ENCODE data around the gene CDC42BPA. TPM values are rescaled to one million over a fixed set of nuclear protein-coding genes. Genes with fewer than 3 reads are reported as not detected.

CDC42BPA gene
- polyA plus RNA-seq, 3 donors, result 0.20 to 0.45 (median 0.39) TPM

GRCh38 chr1:226951286-226952117 lies 366.8 kb downstream of the CDC42BPA start:
- H3K36me3 Mint-ChIP-seq, result peaks cover 11 to 21% of the 10 kb centered on the region in 2 donors
- H3K9me3 ChIP-seq (replicated peaks in 1 of 2; ENCODE audit: control insufficient read depth in 1 of 2, insufficient read depth in 1 of 2, low read length in 2 of 2), result peaks cover 0 to 12% of the 10 kb centered on the region in 2 donors
- 92% methylated on average over 5 of the region's 12 CpGs for WGBS (ENCODE audit: insufficient coverage)
- TF ChIP-seq, protein P1, sequence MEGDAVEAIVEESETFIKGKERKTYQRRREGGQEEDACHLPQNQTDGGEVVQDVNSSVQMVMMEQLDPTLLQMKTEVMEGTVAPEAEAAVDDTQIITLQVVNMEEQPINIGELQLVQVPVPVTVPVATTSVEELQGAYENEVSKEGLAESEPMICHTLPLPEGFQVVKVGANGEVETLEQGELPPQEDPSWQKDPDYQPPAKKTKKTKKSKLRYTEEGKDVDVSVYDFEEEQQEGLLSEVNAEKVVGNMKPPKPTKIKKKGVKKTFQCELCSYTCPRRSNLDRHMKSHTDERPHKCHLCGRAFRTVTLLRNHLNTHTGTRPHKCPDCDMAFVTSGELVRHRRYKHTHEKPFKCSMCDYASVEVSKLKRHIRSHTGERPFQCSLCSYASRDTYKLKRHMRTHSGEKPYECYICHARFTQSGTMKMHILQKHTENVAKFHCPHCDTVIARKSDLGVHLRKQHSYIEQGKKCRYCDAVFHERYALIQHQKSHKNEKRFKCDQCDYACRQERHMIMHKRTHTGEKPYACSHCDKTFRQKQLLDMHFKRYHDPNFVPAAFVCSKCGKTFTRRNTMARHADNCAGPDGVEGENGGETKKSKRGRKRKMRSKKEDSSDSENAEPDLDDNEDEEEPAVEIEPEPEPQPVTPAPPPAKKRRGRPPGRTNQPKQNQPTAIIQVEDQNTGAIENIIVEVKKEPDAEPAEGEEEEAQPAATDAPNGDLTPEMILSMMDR (IDR thresholded peaks at IDR 0.05), result no peak
- peaks cover 89% of the 10 kb centered on the region for H3K79me2 ChIP-seq (ENCODE audit: insufficient read depth, low read length)
- H4K20me1 ChIP-seq (ENCODE audit: insufficient read depth, low read length), result peaks cover 90% of the 10 kb centered on the region
- H3K27ac Mint-ChIP-seq, result peak overlapping the region; percentile 16 to 85 (median 62)
- H3K9ac ChIP-seq (ENCODE audit: insufficient read depth, low read length, poor library complexity, severe bottlenecking), result peak overlapping the region; percentile 27
- H3K4me3 Mint-ChIP-seq, result no peak overlapping the region
- no peak for DNase-seq
- peaks cover 0 to 10% of the 10 kb centered on the region in 2 donors for H3K36me3 ChIP-seq (replicated peaks in 1 of 2; ENCODE audit: control insufficient read depth in 1 of 2, insufficient read depth in 2 of 2, low read length in 2 of 2)
- H3K27me3 ChIP-seq (ENCODE audit: control insufficient read depth in 2 of 2, insufficient read depth in 2 of 2, low read length in 2 of 2), result no peaks in the 10 kb centered on the region
- no peak overlapping the region for H2AFZ ChIP-seq (ENCODE audit: insufficient read depth, low read depth, low read length, poor library complexity, severe bottlenecking)
- H3K4me2 ChIP-seq (replicated peaks; ENCODE audit: extremely low read depth, low read length, poor library complexity, severe bottlenecking), result peak overlapping the region; percentile 5
- peaks cover 15 to 17% of the 10 kb centered on the region in 2 donors for H3K4me1 ChIP-seq (ENCODE audit: control insufficient read depth in 1 of 2, insufficient read depth in 2 of 2, low read length in 2 of 2)
- H3K27ac ChIP-seq (ENCODE audit: low read depth in 1 of 2, low read length in 2 of 2), result peak overlapping the region in 1 of 2 donors; percentile 46
- peaks cover 6 to 19% (median 17%) of the 10 kb centered on the region in 7 donors for H3K9me3 Mint-ChIP-seq
- H3K4me1 Mint-ChIP-seq, result peaks cover 28% of the 10 kb centered on the region
- intact Hi-C loops (cut with micrococcal nuclease), result no loop called here
- peaks cover 0 to 1% (median 0%) of the 10 kb centered on the region in 3 donors for H3K27me3 Mint-ChIP-seq (ENCODE audit: low read depth in 3 of 3)
- no peak overlapping the region for H3K4me3 ChIP-seq (replicated peaks in 1 of 3; ENCODE audit: low read depth in 2 of 3, low read length in 3 of 3)

GRCh38 chr1:226950871-226951270 lies 367.4 kb downstream of the CDC42BPA start:
- peaks cover 0 to 8% of the 10 kb centered on the region in 2 donors for H3K9me3 ChIP-seq (replicated peaks in 1 of 2; ENCODE audit: control insufficient read depth in 1 of 2, insufficient read depth in 1 of 2, low read length in 2 of 2)
- H3K9me3 Mint-ChIP-seq, result peaks cover 5 to 15% (median 13%) of the 10 kb centered on the region in 7 donors
- 100% methylated on average over 1 of the region's 6 CpGs for WGBS (ENCODE audit: insufficient coverage)
- peaks cover 96% of the 10 kb centered on the region for H4K20me1 ChIP-seq (ENCODE audit: insufficient read depth, low read length)
- H2AFZ ChIP-seq (ENCODE audit: insufficient read depth, low read depth, low read length, poor library complexity, severe bottlenecking), result no peak overlapping the region
- DNase-seq, result no peak
- peaks cover 15 to 17% of the 10 kb centered on the region in 2 donors for H3K4me1 ChIP-seq (ENCODE audit: control insufficient read depth in 1 of 2, insufficient read depth in 2 of 2, low read length in 2 of 2)
- H3K79me2 ChIP-seq (ENCODE audit: insufficient read depth, low read length), result peaks cover 95% of the 10 kb centered on the region
- peak overlapping the region in 1 of 2 donors; percentile 46 for H3K27ac ChIP-seq (ENCODE audit: low read depth in 1 of 2, low read length in 2 of 2)
- intact Hi-C loops (cut with micrococcal nuclease), result no loop called here
- peaks cover 0 to 10% of the 10 kb centered on the region in 2 donors for H3K36me3 ChIP-seq (replicated peaks in 1 of 2; ENCODE audit: control insufficient read depth in 1 of 2, insufficient read depth in 2 of 2, low read length in 2 of 2)
- H3K9ac ChIP-seq (ENCODE audit: insufficient read depth, low read length, poor library complexity, severe bottlenecking), result peak overlapping the region; percentile 6
- peak overlapping the region in 5 of 7 donors; percentile 30 to 85 (median 55) for H3K27ac Mint-ChIP-seq
- TF ChIP-seq, protein P1 (IDR thresholded peaks at IDR 0.05), result no peak
- H3K4me3 Mint-ChIP-seq, result no peak overlapping the region
- H3K27me3 Mint-ChIP-seq (ENCODE audit: low read depth in 3 of 3), result peaks cover 0 to 1% (median 0%) of the 10 kb centered on the region in 3 donors
- no peak overlapping the region for H3K4me2 ChIP-seq (replicated peaks; ENCODE audit: extremely low read depth, low read length, poor library complexity, severe bottlenecking)
- peaks cover 11 to 21% of the 10 kb centered on the region in 2 donors for H3K36me3 Mint-ChIP-seq
- no peaks in the 10 kb centered on the region for H3K27me3 ChIP-seq (ENCODE audit: control insufficient read depth in 2 of 2, insufficient read depth in 2 of 2, low read length in 2 of 2)
- no peak overlapping the region for H3K4me3 ChIP-seq (replicated peaks in 1 of 3; ENCODE audit: low read depth in 2 of 3, low read length in 3 of 3)
- H3K4me1 Mint-ChIP-seq, result peaks cover 34% of the 10 kb centered on the region
